Endothelial cell of umbilical vein (primary cell): ENCODE data around the gene TRPM5. TPM values are rescaled to one million over a fixed set of nuclear protein-coding genes. Genes with fewer than 3 reads are reported as not detected.

Experiments used
- BruUV-seq: library from RNA; stranded (reverse); fragments of 400-500 nt; replicated peaks from 2 replicates; lab custom pipeline; 2021; lab: Mats Ljungman, UMichigan
- CTCF ChIA-PET: fragments of 300-600, 350-600 bp; sonication (Branson Sonifier 250); formaldehyde crosslinking; loops from one replicate; lab custom pipeline; 2021; ENCODE audit warnings: antibody characterized with exemption, inconsistent platforms; lab: Charles Lee
- POLR2A ChIA-PET: fragments of 300-600, 350-600 bp; sonication (Branson Sonifier 250); formaldehyde crosslinking; loops from one replicate; lab custom pipeline; 2021; ENCODE audit warnings: antibody characterized with exemption, inconsistent platforms; lab: Charles Lee
- DNase-seq: peaks from one replicate; pipeline ENCODE4 v3.0.0-alpha.2; 2011; ENCODE audit warnings: low read depth, low spot score
- FAIRE-seq: peaks from 2 replicates; lab custom pipeline; 2011; peaks lifted over from hg19 to GRCh38; lab: Jason Lieb, UNC
- H2AFZ ChIP-seq: 2 replicates; pipeline ENCODE4 v1.6.0; 2012; ENCODE audit warnings: low read depth, low read length, control low read depth, inconsistent platforms
- H3K27ac ChIP-seq: 2 replicates; pipeline ENCODE4 v1.5.1; 2011; ENCODE audit warnings: low read depth, mild to moderate bottlenecking, control low read depth, low read length, moderate library complexity; ENCODE audit not compliant: insufficient read depth
- H3K27me3 ChIP-seq, 2 experiments: 2 replicates each; pipeline versions ENCODE4 v1.6.0 to v1.6.1; 2011; ENCODE audit warnings: low read length in 2 of 2, mixed read lengths in 1 of 2; ENCODE audit not compliant: control insufficient read depth in 2 of 2, insufficient read depth in 2 of 2
- H3K36me3 ChIP-seq, 2 experiments: 2 replicates in 1 of 2; 3 replicates in 1 of 2; pipeline ENCODE4 v1.5.1; 2011; ENCODE audit warnings: low read length in 2 of 2, mild to moderate bottlenecking in 1 of 2, moderate library complexity in 1 of 2; ENCODE audit not compliant: control insufficient read depth in 2 of 2, insufficient read depth in 2 of 2; ENCODE audit errors: extremely low read depth in 1 of 2
- H3K4me1 ChIP-seq: 3 replicates; pipeline ENCODE4 v1.5.1; 2011; ENCODE audit warnings: mild to moderate bottlenecking, low read length; ENCODE audit not compliant: control insufficient read depth, insufficient read depth; ENCODE audit errors: extremely low read depth
- H3K4me2 ChIP-seq: 2 replicates; pipeline ENCODE4 v1.6.1; 2011; ENCODE audit warnings: low read length, control low read depth, mixed read lengths; ENCODE audit not compliant: insufficient read depth
- H3K4me3 ChIP-seq, 3 experiments: fragments of 200-600 bp in 1 of 3; sonication (generic), shearing (Covaris generic) in 1 of 3; replicated peaks in 1 of 3; 2 replicates each; pipeline ENCODE4 v1.5.1; 2011 to 2016; ENCODE audit warnings: control low read depth in 3 of 3, low read length in 3 of 3, mild to moderate bottlenecking in 2 of 3, inconsistent platforms in 1 of 3, low read depth in 1 of 3, moderate library complexity in 1 of 3; ENCODE audit not compliant: insufficient read depth in 1 of 3
- H3K79me2 ChIP-seq: 2 replicates; pipeline ENCODE4 v1.6.0; 2012; ENCODE audit warnings: low read length, inconsistent platforms; ENCODE audit not compliant: control insufficient read depth, insufficient read depth
- H3K9ac ChIP-seq: replicated peaks from 2 replicates; pipeline ENCODE3; 2011; ENCODE audit warnings: low read length, control low read depth; ENCODE audit not compliant: insufficient read depth; ENCODE audit errors: extremely low read depth
- H3K9me1 ChIP-seq: replicated peaks from 3 replicates; pipeline ENCODE4 v1.6.0; 2011; ENCODE audit warnings: mild to moderate bottlenecking, low read length; ENCODE audit not compliant: control insufficient read depth, insufficient read depth; ENCODE audit errors: extremely low read depth
- H3K9me3 ChIP-seq: replicated peaks from 2 replicates; pipeline ENCODE4 v1.5.1; 2012; ENCODE audit warnings: low read length, inconsistent platforms; ENCODE audit not compliant: control insufficient read depth, insufficient read depth
- H4K20me1 ChIP-seq: replicated peaks from 2 replicates; pipeline ENCODE3; 2011; ENCODE audit warnings: mild to moderate bottlenecking, low read length; ENCODE audit not compliant: control insufficient read depth, insufficient read depth; ENCODE audit errors: extremely low read depth
- EZH2 ChIP-seq: IDR thresholded peaks from 2 replicates; pipeline ENCODE4 v1.6.1; 2012; ENCODE audit warnings: borderline replicate concordance, low read depth, mild to moderate bottlenecking, moderate library complexity, low read length, inconsistent platforms; ENCODE audit not compliant: severe bottlenecking
- FOS ChIP-seq: IDR thresholded peaks from 2 replicates; pipeline ENCODE4 v1.6.1; 2011; ENCODE audit warnings: mild to moderate bottlenecking, low read length, moderate library complexity, borderline replicate concordance; ENCODE audit not compliant: insufficient read depth
- GATA2 ChIP-seq: IDR thresholded peaks from 2 replicates; pipeline ENCODE4 v1.7.0; 2011; ENCODE audit warnings: low read depth, mild to moderate bottlenecking, moderate library complexity, mixed read lengths, low read length; ENCODE audit not compliant: insufficient read length, insufficient read depth
- JUN ChIP-seq: IDR thresholded peaks from 2 replicates; pipeline ENCODE4 v1.6.1; 2011; ENCODE audit warnings: borderline replicate concordance, low read depth; ENCODE audit not compliant: insufficient read length, insufficient read depth
- MYC ChIP-seq: IDR thresholded peaks from one replicate; pipeline ENCODE4 v1.6.1; 2011; ENCODE audit warnings: mild to moderate bottlenecking, low read depth, low read length
- POLR2A ChIP-seq: IDR thresholded peaks from 2 replicates; pipeline ENCODE4 v1.6.1; 2012; ENCODE audit warnings: low read depth, mild to moderate bottlenecking, control low read depth, low read length
- POLR2AphosphoS5 ChIP-seq: IDR thresholded peaks from 2 replicates; pipeline ENCODE4 v1.6.1; 2012; ENCODE audit warnings: low read depth, mild to moderate bottlenecking, control low read depth, low read length, moderate library complexity; ENCODE audit not compliant: insufficient read depth
- dilution Hi-C: fragments of 300-500 bp; cut with MboI; formaldehyde crosslinking; loops from one replicate; pipeline ENCODE4 v1.15.0; 2019; ENCODE audit warnings: low sequenced_read_pairs; ENCODE audit not compliant: extremely low pct_ligation_motif_present
- intact Hi-C: fragments of 100-400 bp; cut with micrococcal nuclease; formaldehyde crosslinking; loops from one replicate; pipeline ENCODE4 v1.10.0; 2022
- polyA plus RNA-seq, 4 experiments: library from polyadenylated mRNA; depleted of rRNA in 3 of 4; stranded (reverse) in 3 of 4; unstranded in 1 of 4; fragments of >200 nt; gene quantifications; 2 replicates each; pipeline versions ENCODE4 v1.2.1 to v1.2.3, GENCODE V29; 2011 to 2012; ENCODE audit warnings: missing spikeins in 1 of 4
- total RNA-seq: library from RNA; stranded (reverse); gene quantifications from 2 replicates; pipeline ENCODE4 v1.2.3, GENCODE V29; 2021
- TF ChIP-seq, protein P1 (sequence below): IDR thresholded peaks from 2 replicates; pipeline ENCODE4 v1.6.1; 2011; ENCODE audit not compliant: insufficient read depth, insufficient read length
- TF ChIP-seq, protein P2 (sequence below), 2 donors: IDR thresholded peaks; 1 replicate in 1 of 2; 2 replicates in 1 of 2; pipeline ENCODE4 v1.5.1; 2011; ENCODE audit warnings: low read length in 2 of 2, mild to moderate bottlenecking in 2 of 2, moderate library complexity in 2 of 2, control low read depth in 1 of 2, inconsistent platforms in 1 of 2, low read depth in 1 of 2; ENCODE audit not compliant: insufficient read depth in 1 of 2; ENCODE audit errors: extremely low read depth in 1 of 2

TRPM5 gene
- total and polyA plus RNA-seq, 2 donors (not counting 3 experiments of a cell fraction or from before 2014, with no cell fraction given): not detected

DNA sequence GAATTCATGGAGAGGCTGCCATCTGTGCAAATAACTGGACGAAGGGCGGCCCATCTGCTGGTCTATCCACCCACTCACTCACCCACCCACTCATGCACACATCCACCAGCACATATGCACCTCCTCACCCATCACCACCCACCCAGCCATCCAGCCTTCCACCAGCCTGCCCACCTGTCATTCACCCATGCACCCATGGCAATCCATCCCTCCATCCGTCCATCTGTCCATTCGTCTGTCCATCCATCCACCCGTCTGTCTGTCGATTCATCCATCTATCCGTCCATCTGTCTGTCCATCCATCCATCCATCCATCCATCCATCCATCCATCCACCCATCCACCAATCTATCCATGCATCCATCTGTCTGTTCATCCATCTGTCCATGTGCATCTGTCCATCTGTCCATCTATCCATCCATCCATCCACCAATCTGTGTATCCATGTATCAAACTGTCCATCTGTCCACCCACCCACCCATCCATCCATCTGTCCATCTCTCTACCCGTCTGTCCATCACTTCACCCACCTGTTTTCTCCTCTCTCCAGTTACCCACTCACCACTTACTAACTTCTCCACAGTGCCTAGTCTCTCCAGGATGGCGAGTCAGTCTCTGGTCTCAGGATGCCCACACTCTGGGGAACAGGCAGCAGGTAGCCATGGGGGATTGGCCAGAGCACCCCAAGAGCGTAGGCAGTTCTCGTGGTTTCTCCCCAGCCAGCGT, 8.9 kb downstream of the TRPM5 start:
- DNase-seq (no peak), FAIRE-seq (no peak)
- no peaks in the 10 kb centered on the region for H3K9me3 ChIP-seq
- H2AFZ ChIP-seq: no peak overlapping the region
- no peaks in the 10 kb centered on the region for H4K20me1 ChIP-seq
- H3K27me3 ChIP-seq: no peaks in the 10 kb centered on the region
- no peaks in the 10 kb centered on the region for H3K79me2 ChIP-seq
- H3K4me2 ChIP-seq: no peak overlapping the region
- H3K36me3 ChIP-seq: no peaks in the 10 kb centered on the region
- no peaks in the 10 kb centered on the region for H3K9me1 ChIP-seq
- intact Hi-C loops (loop anchor here (1.0 kb wide), 1 partner anchor 24 kb away; no protein-coding TSS in a partner anchor), dilution Hi-C loops (no loop called here)
- no peak overlapping the region for H3K9ac ChIP-seq
- H3K4me3 ChIP-seq: no peak overlapping the region
- H3K4me1 ChIP-seq: no peaks in the 10 kb centered on the region
- TF ChIP-seq, protein P1, sequence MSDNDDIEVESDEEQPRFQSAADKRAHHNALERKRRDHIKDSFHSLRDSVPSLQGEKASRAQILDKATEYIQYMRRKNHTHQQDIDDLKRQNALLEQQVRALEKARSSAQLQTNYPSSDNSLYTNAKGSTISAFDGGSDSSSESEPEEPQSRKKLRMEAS: no peak
- TF ChIP-seq GATA2: no peak
- TF ChIP-seq MYC: no peak
- TF ChIP-seq FOS: no peak
- TF ChIP-seq POLR2AphosphoS5: no peak
- no peak for TF ChIP-seq POLR2A
- TF ChIP-seq, protein P2, sequence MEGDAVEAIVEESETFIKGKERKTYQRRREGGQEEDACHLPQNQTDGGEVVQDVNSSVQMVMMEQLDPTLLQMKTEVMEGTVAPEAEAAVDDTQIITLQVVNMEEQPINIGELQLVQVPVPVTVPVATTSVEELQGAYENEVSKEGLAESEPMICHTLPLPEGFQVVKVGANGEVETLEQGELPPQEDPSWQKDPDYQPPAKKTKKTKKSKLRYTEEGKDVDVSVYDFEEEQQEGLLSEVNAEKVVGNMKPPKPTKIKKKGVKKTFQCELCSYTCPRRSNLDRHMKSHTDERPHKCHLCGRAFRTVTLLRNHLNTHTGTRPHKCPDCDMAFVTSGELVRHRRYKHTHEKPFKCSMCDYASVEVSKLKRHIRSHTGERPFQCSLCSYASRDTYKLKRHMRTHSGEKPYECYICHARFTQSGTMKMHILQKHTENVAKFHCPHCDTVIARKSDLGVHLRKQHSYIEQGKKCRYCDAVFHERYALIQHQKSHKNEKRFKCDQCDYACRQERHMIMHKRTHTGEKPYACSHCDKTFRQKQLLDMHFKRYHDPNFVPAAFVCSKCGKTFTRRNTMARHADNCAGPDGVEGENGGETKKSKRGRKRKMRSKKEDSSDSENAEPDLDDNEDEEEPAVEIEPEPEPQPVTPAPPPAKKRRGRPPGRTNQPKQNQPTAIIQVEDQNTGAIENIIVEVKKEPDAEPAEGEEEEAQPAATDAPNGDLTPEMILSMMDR (IDR thresholded peaks at IDR 0.05; ENCODE audit: extremely low read depth in 1 of 2, insufficient read depth in 1 of 2, low read depth in 1 of 2, low read length in 2 of 2): no peak
- no peak for TF ChIP-seq EZH2
- TF ChIP-seq JUN: no peak
- POLR2A ChIA-PET: no interaction called here
- H3K27ac ChIP-seq: no peak overlapping the region
- CTCF ChIA-PET: no interaction called here
- BruUV-seq: no TSS peak
